Osteocyte (in vitro differentiated cells): Measurements from ENCODE around the gene IYD. TPM values are rescaled to one million over a fixed set of nuclear protein-coding genes. Genes with fewer than 3 reads are reported as not detected.
A peak's percentile ranks its signal among the peaks of the same experiment; 100 is the strongest.

Experiments used
- DNase-seq: peaks from one replicate; pipeline ENCODE4 v3.0.0; 2021; ENCODE audit warnings: mixed read lengths; ENCODE audit not compliant: unreplicated experiment; ENCODE audit errors: extremely low spot score
- H3K27ac Mint-ChIP-seq: one replicate; pipeline ENCODE4 v1.8.0; 2021; ENCODE audit warnings: mild to moderate bottlenecking, mixed read lengths; ENCODE audit not compliant: unreplicated experiment
- H3K27me3 Mint-ChIP-seq: one replicate; pipeline ENCODE4 v1.8.0; 2021; ENCODE audit warnings: mixed read lengths; ENCODE audit not compliant: unreplicated experiment
- H3K36me3 Mint-ChIP-seq: one replicate; pipeline ENCODE4 v1.8.0; 2021; ENCODE audit warnings: mixed read lengths; ENCODE audit not compliant: unreplicated experiment
- H3K4me1 Mint-ChIP-seq: one replicate; pipeline ENCODE4 v1.8.0; 2021; ENCODE audit warnings: mixed read lengths; ENCODE audit not compliant: unreplicated experiment
- H3K4me3 Mint-ChIP-seq: one replicate; pipeline ENCODE4 v1.8.0; 2021; ENCODE audit warnings: mild to moderate bottlenecking, moderate library complexity, mixed read lengths; ENCODE audit not compliant: unreplicated experiment
- H3K9me3 Mint-ChIP-seq: one replicate; pipeline ENCODE4 v1.8.0; 2021; ENCODE audit warnings: mixed read lengths; ENCODE audit not compliant: unreplicated experiment
- CTCF ChIP-seq: fragments of 200-600 bp; sonication (generic); IDR thresholded peaks from 2 replicates; pipeline ENCODE4 v1.5.0; 2021; ENCODE audit warnings: antibody characterized with exemption, mild to moderate bottlenecking, moderate library complexity
- total RNA-seq: library from RNA; stranded (reverse); gene quantifications from 2 replicates; pipeline ENCODE4 v1.2.1, GENCODE V29; 2021

Gene IYD
- total RNA-seq, 1 donor from 2014 or later = not detected

GRCh38 chr6:150349546-150349945, 19.3 kb upstream of the IYD start:
- peaks cover 12% of the 10 kb centered on the region for H3K4me1 Mint-ChIP-seq

DNA sequence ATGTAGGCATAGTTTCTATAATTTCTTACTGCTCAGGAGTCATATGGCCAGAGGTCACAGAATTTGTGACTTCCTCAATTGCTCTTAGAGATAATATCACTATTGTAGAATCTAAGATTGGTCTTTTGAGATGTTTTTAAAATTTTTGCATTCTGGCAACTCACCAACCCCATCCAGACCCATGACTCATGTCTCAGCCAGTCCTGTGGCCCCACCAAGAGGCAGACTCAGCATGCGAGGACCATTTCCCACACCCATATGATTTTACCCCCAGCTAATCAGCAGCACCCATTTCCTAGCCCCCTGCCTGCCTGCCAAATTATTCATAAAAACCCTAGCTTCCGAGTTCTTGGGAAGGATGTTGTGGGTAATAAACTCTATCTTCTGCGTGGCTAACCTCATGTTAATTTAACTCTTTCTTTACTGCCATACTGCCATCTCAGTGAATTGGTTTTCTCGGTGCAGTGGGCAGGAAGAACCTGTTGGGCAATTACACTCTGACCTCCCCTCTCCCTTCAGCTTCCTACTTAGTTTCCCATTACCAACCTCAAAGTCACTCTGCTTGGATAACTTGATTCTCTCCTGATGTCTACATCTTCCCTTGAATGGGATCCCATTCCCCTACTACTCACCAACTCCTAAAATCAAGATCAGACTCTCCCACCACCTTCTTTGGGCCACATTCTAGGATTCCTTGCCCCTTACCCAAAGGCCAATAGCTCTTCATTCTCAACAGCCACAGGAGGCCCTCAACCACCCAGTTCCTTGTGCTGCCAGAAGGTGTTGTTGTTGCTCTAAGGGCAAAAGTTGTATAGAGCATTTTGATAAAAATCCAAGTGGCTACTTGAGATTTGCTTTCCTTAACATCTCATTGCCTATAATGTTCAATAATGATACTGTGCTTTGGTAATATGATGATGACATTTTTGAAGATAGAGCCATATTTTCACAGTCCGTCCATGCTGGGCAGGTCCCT, 16.2 kb upstream of the IYD start:
- H3K9me3 Mint-ChIP-seq = no peaks in the 10 kb centered on the region
- H3K27me3 Mint-ChIP-seq = peaks cover 3% of the 10 kb centered on the region
- no peaks in the 10 kb centered on the region for H3K36me3 Mint-ChIP-seq
- peak overlapping the region; percentile 56 for H3K27ac Mint-ChIP-seq
- TF ChIP-seq CTCF = peak; percentile 17
- H3K4me3 Mint-ChIP-seq = no peak overlapping the region
- no peak for DNase-seq
- H3K4me1 Mint-ChIP-seq = peaks cover 21% of the 10 kb centered on the region

More at GRCh38 chr6:150349546-150349945, 19.3 kb upstream of the IYD start:
- no peak overlapping the region for H3K4me3 Mint-ChIP-seq
- no peak overlapping the region for H3K27ac Mint-ChIP-seq
- H3K9me3 Mint-ChIP-seq = no peaks in the 10 kb centered on the region
- no peaks in the 10 kb centered on the region for H3K36me3 Mint-ChIP-seq
- no peak for DNase-seq
- no peak for TF ChIP-seq CTCF
- H3K27me3 Mint-ChIP-seq = no peaks in the 10 kb centered on the region

DNA sequence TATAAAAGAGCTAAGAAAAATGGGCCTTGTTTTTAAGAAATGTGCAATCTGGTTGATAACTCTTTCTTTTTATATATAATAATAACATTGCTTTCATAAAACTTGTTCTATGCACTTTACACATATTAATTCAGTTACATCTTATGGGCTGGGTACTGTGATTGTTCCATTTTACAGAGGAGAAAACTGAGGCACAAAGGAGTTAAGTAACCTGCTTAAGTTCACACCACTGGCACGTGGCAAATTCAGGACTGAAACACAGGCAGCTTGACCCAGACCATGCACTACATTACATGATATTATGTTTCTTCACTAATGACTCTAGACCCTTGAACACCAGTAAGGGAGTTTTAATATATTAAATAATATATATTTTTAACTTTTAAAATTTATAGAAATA, 15.4 kb upstream of the IYD start:
- Mint-ChIP-seq H3K27me3 (peaks cover 4% of the 10 kb centered on the region), H3K9me3 (no peaks in the 10 kb centered on the region), H3K27ac (no peak overlapping the region), H3K36me3 (no peaks in the 10 kb centered on the region), H3K4me1 (peaks cover 21% of the 10 kb centered on the region), H3K4me3 (no peak overlapping the region)
- DNase-seq = no peak
- TF ChIP-seq CTCF = no peak

DNA sequence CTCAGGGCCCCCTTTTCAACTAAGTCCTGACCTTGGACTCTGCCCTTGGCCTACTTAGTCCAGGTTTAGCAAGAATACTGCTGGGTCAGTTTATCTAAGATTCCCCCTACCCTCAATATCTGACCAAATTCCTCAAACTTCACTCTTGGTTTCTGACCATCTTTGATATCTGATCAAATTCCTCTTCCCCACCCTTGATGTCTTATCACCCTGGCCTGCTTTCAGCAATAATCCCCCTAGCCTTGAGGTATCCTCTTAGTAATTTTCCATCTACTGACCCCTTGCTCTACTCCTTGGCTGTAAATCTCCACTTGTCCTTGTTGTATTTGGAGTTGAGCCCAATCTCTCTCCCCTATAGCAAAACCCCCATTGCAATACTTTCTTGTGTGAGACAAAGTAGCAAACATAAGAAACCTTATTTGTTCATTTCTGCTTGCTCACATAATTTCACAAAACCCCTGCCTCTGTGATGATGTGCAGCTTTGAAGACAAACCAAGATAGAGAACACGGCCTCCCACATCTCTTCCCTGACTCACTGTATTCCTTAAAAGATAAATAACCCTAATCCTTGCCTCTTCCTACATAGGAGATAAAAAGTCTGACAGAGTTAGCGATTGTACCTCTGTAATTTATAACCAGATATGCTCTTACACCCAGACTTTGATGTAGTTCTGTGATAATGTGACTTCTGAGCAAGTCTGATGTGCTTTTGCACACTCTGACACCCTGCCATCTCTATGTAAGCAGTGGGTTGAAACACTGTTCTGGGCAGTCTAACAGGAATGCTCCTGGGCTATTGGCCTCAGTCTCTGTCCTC, 13.8 kb upstream of the IYD start:
- peaks cover 4% of the 10 kb centered on the region for H3K27me3 Mint-ChIP-seq
- TF ChIP-seq CTCF = no peak
- DNase-seq = no peak
- no peak overlapping the region for H3K4me3 Mint-ChIP-seq
- H3K36me3 Mint-ChIP-seq = no peaks in the 10 kb centered on the region
- H3K27ac Mint-ChIP-seq = no peak overlapping the region
- H3K4me1 Mint-ChIP-seq = peaks cover 21% of the 10 kb centered on the region
- no peaks in the 10 kb centered on the region for H3K9me3 Mint-ChIP-seq

GRCh38 chr6:150355932-150356331, 12.9 kb upstream of the IYD start:
- no peaks in the 10 kb centered on the region for H3K9me3 Mint-ChIP-seq

More at GRCh38 chr6:150355932-150356331, 12.9 kb upstream of the IYD start:
- Mint-ChIP-seq H3K27me3 (peaks cover 4% of the 10 kb centered on the region), H3K4me1 (peaks cover 21% of the 10 kb centered on the region), H3K4me3 (no peak overlapping the region), H3K36me3 (no peaks in the 10 kb centered on the region), H3K27ac (no peak overlapping the region)
- DNase-seq = no peak
- no peak for TF ChIP-seq CTCF
